ENCODE results near the gene GSTO2.

- TF ChIP-seq, protein P1, sequence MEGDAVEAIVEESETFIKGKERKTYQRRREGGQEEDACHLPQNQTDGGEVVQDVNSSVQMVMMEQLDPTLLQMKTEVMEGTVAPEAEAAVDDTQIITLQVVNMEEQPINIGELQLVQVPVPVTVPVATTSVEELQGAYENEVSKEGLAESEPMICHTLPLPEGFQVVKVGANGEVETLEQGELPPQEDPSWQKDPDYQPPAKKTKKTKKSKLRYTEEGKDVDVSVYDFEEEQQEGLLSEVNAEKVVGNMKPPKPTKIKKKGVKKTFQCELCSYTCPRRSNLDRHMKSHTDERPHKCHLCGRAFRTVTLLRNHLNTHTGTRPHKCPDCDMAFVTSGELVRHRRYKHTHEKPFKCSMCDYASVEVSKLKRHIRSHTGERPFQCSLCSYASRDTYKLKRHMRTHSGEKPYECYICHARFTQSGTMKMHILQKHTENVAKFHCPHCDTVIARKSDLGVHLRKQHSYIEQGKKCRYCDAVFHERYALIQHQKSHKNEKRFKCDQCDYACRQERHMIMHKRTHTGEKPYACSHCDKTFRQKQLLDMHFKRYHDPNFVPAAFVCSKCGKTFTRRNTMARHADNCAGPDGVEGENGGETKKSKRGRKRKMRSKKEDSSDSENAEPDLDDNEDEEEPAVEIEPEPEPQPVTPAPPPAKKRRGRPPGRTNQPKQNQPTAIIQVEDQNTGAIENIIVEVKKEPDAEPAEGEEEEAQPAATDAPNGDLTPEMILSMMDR (IDR thresholded peaks at IDR 0.05) = no peak
- no peak for TF ChIP-seq POLR2A (IDR thresholded peaks at IDR 0.05)
Observed at GRCh38 chr10:104316321-104317099, 47.5 kb downstream of the GSTO2 start.

All from prostate gland (tissue), 2 donors.